NCI-H1105 treated with DMSO at 0.1 percent for 48 hours (cell line): Measurements from ENCODE around the gene TANC1.

Experiments used
- DNase-seq: peaks from one replicate; lab custom pipeline; 2025; lab: John Stamatoyannopoulos, UW

The TANC1 gene

GRCh38 chr2:159160954-159161353, 192.5 kb downstream of the TANC1 start:
- no peak for DNase-seq

GRCh38 chr2:159163930-159164329, 195.5 kb downstream of the TANC1 start:
- no peak for DNase-seq

GRCh38 chr2:159164457-159164911, 196.0 kb downstream of the TANC1 start:
- DNase-seq = no peak

GRCh38 chr2:159165048-159165447, 196.6 kb downstream of the TANC1 start:
- DNase-seq = no peak

- DNase-seq = no peak
Measured at GRCh38 chr2:159168707-159169106, 200.3 kb downstream of the TANC1 start.

GRCh38 chr2:159169187-159169586, 200.7 kb downstream of the TANC1 start:
- no peak for DNase-seq

- DNase-seq = no peak
Measured at GRCh38 chr2:159172403-159172802, 204.0 kb downstream of the TANC1 start.

GRCh38 chr2:159174759-159175158, 206.3 kb downstream of the TANC1 start:
- no peak for DNase-seq

GRCh38 chr2:159175182-159175581, 206.7 kb downstream of the TANC1 start:
- no peak for DNase-seq

GRCh38 chr2:159175927-159176326, 207.5 kb downstream of the TANC1 start:
- DNase-seq = no peak

- DNase-seq = no peak
Measured at GRCh38 chr2:159176555-159176954, 208.1 kb downstream of the TANC1 start.

- DNase-seq = no peak
Measured at GRCh38 chr2:159177357-159177756, 208.9 kb downstream of the TANC1 start.

- DNase-seq = no peak
Measured at GRCh38 chr2:159177957-159178356, 209.5 kb downstream of the TANC1 start.

GRCh38 chr2:159179096-159179495, 210.7 kb downstream of the TANC1 start:
- DNase-seq = no peak

- DNase-seq = no peak
Measured at GRCh38 chr2:159179696-159180095, 211.3 kb downstream of the TANC1 start.

- DNase-seq = no peak
Measured at GRCh38 chr2:159183346-159183745, 214.9 kb downstream of the TANC1 start.

- no peak for DNase-seq
Measured at GRCh38 chr2:159185401-159186130, 217.1 kb downstream of the TANC1 start.

GRCh38 chr2:159186462-159186861, 218.0 kb downstream of the TANC1 start:
- no peak for DNase-seq

GRCh38 chr2:159187106-159187505, 218.7 kb downstream of the TANC1 start:
- DNase-seq = no peak

- DNase-seq = no peak
Measured at GRCh38 chr2:159188449-159188848, 220.0 kb downstream of the TANC1 start.

GRCh38 chr2:159192371-159192918, 224.0 kb downstream of the TANC1 start:
- DNase-seq = no peak

- no peak for DNase-seq
Measured at GRCh38 chr2:159193791-159194190, 225.4 kb downstream of the TANC1 start.

- DNase-seq = no peak
Measured at GRCh38 chr2:159194241-159194640, 225.8 kb downstream of the TANC1 start.

GRCh38 chr2:159195697-159196096, 227.3 kb downstream of the TANC1 start:
- no peak for DNase-seq
